A673 (cell line): ENCODE measurements around the gene PPP2R2D. TPM values are rescaled to one million over a fixed set of nuclear protein-coding genes. Genes with fewer than 3 reads are reported as not detected.
"Not testable (repeated sequence)": the region's sequence is repeated elsewhere in the genome, so short reads cannot be mapped to it uniquely, and the experiment has no call there.

ENCODE experiments used
- BruUV-seq: library from RNA; stranded (reverse); fragments of 400-500 nt; replicated peaks from 2 replicates; lab custom pipeline; 2021; lab: Mats Ljungman, UMichigan
- CTCF ChIA-PET: fragments of 300-600 bp; sonication (Branson Sonifier 250); formaldehyde crosslinking; loops from one replicate; lab custom pipeline; 2022; ENCODE audit warnings: antibody characterized with exemption; lab: Charles Lee
- POLR2A ChIA-PET: fragments of 300-600 bp; sonication (Branson Sonifier 250); formaldehyde crosslinking; loops from one replicate; lab custom pipeline; 2022; ENCODE audit warnings: antibody characterized with exemption; ENCODE audit not compliant: low non-redundant PET; lab: Charles Lee
- DNase-seq: peaks from one replicate; pipeline ENCODE4 v3.0.0-alpha.2; 2015; ENCODE audit warnings: low spot score
- H3K27ac ChIP-seq: fragments of 200-600 bp; sonication (generic); 2 replicates; pipeline ENCODE4 v1.5.1; 2016; ENCODE audit warnings: mixed run types, low read depth, mild to moderate bottlenecking, mixed read lengths, antibody characterized with exemption, low read length; ENCODE audit not compliant: poor library complexity, severe bottlenecking
- H3K27me3 ChIP-seq: fragments of 200-600 bp; sonication (generic); replicated peaks from 2 replicates; pipeline ENCODE4 v1.6.1; 2017; ENCODE audit warnings: mixed run types, low read depth, mild to moderate bottlenecking, mixed read lengths, antibody characterized with exemption, low read length; ENCODE audit not compliant: insufficient read depth, poor library complexity
- H3K36me3 ChIP-seq: fragments of 200-600 bp; sonication (generic); 2 replicates; pipeline ENCODE4 v1.6.1; 2016; ENCODE audit warnings: mixed run types, mild to moderate bottlenecking, mixed read lengths, antibody characterized with exemption, low read length; ENCODE audit not compliant: insufficient read depth, poor library complexity, severe bottlenecking
- H3K4me1 ChIP-seq: fragments of 200-600 bp; sonication (generic); 2 replicates; pipeline ENCODE4 v1.6.1; 2017; ENCODE audit warnings: mixed run types, mild to moderate bottlenecking, mixed read lengths, antibody characterized with exemption, low read length; ENCODE audit not compliant: insufficient read depth, poor library complexity, severe bottlenecking
- H3K4me3 ChIP-seq: fragments of 200-600 bp; sonication (generic); 2 replicates; pipeline ENCODE4 v1.5.1; 2016; ENCODE audit warnings: low read depth, mixed run types, mild to moderate bottlenecking, mixed read lengths, low read length; ENCODE audit not compliant: poor library complexity, severe bottlenecking
- H3K9me3 ChIP-seq: fragments of 200-600 bp; sonication (generic); 2 replicates; pipeline ENCODE4 v1.6.1; 2016; ENCODE audit warnings: mixed run types, low read depth, mild to moderate bottlenecking, mixed read lengths, antibody characterized with exemption, low read length; ENCODE audit not compliant: poor library complexity, severe bottlenecking
- EZH2 ChIP-seq: fragments of 200-600 bp; sonication (generic); IDR thresholded peaks from 2 replicates; pipeline ENCODE4 v1.6.1; 2017; ENCODE audit warnings: borderline replicate concordance, low read depth, mild to moderate bottlenecking, mixed read lengths, antibody characterized with exemption, low read length; ENCODE audit not compliant: poor library complexity, severe bottlenecking
- intact Hi-C: fragments of 100-400 bp; cut with micrococcal nuclease; formaldehyde crosslinking; loops from one replicate; pipeline ENCODE4 v1.10.0; 2022; ENCODE audit not compliant: unreplicated experiment
- total RNA-seq: library from RNA; stranded (reverse); gene quantifications from 2 replicates; pipeline ENCODE4 v1.2.3, GENCODE V29; 2021
- TF ChIP-seq, protein P1 (sequence below): fragments of 300-800, 200-600 bp; sonication (generic); conservative IDR thresholded peaks from 2 replicates; pipeline ENCODE4 v1.5.1; 2017; ENCODE audit warnings: low read depth, mild to moderate bottlenecking, antibody characterized with exemption, low read length, moderate library complexity, mixed read lengths

Gene PPP2R2D
- total RNA-seq, 1 experiment from 2014 or later, result 49.1 TPM

DNA sequence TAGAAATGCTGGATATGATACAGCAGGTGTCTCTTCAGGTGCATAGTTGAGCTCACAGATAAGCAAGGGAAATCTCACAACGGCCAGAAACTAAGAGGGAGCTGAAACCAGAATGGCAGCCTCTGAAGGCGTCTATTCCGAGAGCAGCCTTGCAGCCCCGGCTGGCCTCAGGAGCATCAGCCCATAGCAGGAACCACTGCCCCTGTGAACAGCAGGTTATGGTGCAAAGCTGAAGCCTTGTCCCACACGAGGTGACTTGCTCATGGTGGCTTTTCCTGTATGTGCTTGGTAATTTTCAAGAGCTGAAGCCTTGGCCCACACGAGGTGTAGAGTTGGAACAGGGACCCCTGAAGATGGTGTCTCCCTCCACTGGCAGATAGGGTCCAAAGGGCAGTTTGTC is 47.7 kb downstream of the PPP2R2D start:
- POLR2A ChIA-PET, result no interaction called here
- Histone ChIP-seq H3K27me3 (no peaks in the 10 kb centered on the region), H3K36me3 (peaks cover 51% of the 10 kb centered on the region), H3K4me1 (peaks cover 18% of the 10 kb centered on the region), H3K27ac (no peak overlapping the region), H3K9me3 (no peaks in the 10 kb centered on the region), H3K4me3 (no peak overlapping the region)
- TF ChIP-seq, protein P1, sequence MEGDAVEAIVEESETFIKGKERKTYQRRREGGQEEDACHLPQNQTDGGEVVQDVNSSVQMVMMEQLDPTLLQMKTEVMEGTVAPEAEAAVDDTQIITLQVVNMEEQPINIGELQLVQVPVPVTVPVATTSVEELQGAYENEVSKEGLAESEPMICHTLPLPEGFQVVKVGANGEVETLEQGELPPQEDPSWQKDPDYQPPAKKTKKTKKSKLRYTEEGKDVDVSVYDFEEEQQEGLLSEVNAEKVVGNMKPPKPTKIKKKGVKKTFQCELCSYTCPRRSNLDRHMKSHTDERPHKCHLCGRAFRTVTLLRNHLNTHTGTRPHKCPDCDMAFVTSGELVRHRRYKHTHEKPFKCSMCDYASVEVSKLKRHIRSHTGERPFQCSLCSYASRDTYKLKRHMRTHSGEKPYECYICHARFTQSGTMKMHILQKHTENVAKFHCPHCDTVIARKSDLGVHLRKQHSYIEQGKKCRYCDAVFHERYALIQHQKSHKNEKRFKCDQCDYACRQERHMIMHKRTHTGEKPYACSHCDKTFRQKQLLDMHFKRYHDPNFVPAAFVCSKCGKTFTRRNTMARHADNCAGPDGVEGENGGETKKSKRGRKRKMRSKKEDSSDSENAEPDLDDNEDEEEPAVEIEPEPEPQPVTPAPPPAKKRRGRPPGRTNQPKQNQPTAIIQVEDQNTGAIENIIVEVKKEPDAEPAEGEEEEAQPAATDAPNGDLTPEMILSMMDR, result no peak
- no peak for TF ChIP-seq EZH2
- CTCF ChIA-PET, result no interaction called here
- no TSS peak for BruUV-seq
- intact Hi-C loops, result no loop called here
- DNase-seq, result no peak

DNA sequence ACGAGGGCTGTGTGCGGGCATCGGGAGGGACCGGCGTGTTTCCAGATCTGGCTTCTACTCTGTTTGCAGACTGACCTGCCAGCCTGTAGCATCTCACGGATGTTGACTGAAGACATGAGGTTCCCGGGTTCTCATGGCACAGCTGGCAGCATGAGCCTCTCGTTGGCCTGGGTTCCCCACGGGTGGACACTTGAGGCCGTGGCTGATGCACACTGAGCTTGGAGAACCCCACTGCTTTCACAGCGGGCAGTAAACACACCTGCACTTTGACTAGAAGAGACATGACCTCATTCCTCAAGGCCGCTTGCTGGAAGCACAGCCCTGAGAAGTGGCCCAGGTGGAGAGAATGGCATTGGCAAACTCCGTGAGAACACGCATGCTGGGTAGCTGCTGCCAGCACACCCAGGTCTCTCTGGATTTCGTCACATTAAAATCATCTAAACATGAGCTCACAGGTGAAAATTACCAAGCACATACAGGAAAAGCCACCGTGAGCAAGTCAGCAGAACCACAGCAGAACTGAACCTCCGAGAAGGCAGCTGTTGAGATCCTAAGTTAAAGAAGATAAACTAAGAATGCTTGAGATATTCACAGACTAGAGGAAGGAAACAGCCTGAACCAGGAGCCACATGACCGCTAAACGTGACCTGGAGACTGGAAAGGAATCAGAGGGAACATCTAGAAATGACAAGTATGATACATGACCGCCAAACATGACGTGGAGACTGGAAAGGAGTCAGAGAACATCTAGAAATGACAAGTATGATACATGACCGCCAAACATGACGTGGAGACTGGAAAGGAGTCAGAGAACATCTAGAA is 48.4 kb downstream of the PPP2R2D start:
- Histone ChIP-seq H3K4me3 (no peak overlapping the region), H3K27me3 (no peaks in the 10 kb centered on the region), H3K4me1 (peaks cover 18% of the 10 kb centered on the region), H3K9me3 (no peaks in the 10 kb centered on the region), H3K36me3 (peaks cover 46% of the 10 kb centered on the region), H3K27ac (no peak overlapping the region)
- ChIA-PET POLR2A (no interaction called here), CTCF (no interaction called here)
- no TSS peak for BruUV-seq
- no peak for DNase-seq
- no peak for TF ChIP-seq EZH2
- TF ChIP-seq, protein P1, result no peak
- intact Hi-C loops, result no loop called here

DNA sequence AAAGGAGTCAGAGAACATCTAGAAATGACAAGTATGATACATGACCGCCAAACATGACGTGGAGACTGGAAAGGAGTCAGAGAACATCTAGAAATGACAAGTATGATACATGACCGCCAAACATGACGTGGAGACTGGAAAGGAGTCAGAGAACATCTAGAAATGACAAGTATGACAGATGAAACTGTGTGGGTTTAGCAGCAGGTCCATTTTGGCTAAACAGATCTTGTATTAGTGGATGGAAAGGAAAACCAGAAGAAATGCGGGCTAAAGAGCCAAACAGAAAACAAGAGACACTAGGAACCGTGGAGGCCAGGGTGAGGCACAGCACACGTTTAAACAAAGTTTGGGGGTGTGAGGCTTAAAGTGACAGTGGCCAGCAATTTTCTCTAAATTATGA is 49.1 kb downstream of the PPP2R2D start:
- Histone ChIP-seq H3K4me1 (peaks cover 18% of the 10 kb centered on the region), H3K36me3 (peaks cover 50% of the 10 kb centered on the region)
- H3K4me3 ChIP-seq, H3K27me3 ChIP-seq, intact Hi-C loops, DNase-seq, H3K27ac ChIP-seq, CTCF ChIA-PET, BruUV-seq, POLR2A ChIA-PET, H3K9me3 ChIP-seq: not testable (repeated sequence)
